ENCODE results near the gene PNPLA7. TPM values are rescaled to one million over a fixed set of nuclear protein-coding genes. Genes with fewer than 3 reads are reported as not detected.
"Not testable (repeated sequence)": the region's sequence is repeated elsewhere in the genome, so short reads cannot be mapped to it uniquely, and the experiment has no call there.

Gene PNPLA7
- total RNA-seq, 1 donor from 2014 or later = 8.8 TPM

DNA sequence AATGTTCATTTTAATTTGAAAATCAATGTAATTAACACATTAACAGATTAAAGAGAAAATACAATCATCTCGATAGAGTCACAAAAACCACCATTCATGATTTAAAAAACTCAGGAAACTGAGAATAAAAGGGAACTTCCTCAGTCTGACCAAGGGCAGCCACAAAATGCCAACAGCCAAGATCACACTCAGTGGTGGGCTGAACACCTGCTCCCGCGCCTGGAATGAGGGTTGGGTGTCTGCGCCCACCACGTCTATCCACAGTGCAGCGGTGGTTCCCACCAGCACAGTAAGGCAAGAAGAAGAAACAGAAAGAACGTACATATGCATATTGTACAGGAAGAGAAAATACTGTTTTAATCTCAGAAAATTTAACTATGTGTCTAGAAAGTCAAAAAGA is 79.4 kb downstream of the PNPLA7 start:
- DNase-seq (ENCODE audit: low spot score, unreplicated experiment) = no peak
- Mint-ChIP-seq H3K9me3 (ENCODE audit: low read depth) (peaks cover 16% of the 10 kb centered on the region), H3K27me3 (peaks cover 13% of the 10 kb centered on the region), H3K27ac (no peak overlapping the region), H3K36me3 (ENCODE audit: insufficient read depth) (peaks cover 8% of the 10 kb centered on the region), H3K4me3 (ENCODE audit: low read depth) (no peak overlapping the region), H3K4me1 (ENCODE audit: low read depth) (no peaks in the 10 kb centered on the region)
- TF ChIP-seq CTCF (IDR thresholded peaks at IDR 0.05; ENCODE audit: unreplicated experiment) = no peak

- Mint-ChIP-seq H3K27me3 (peaks cover 16% of the 10 kb centered on the region), H3K4me1 (ENCODE audit: low read depth) (no peaks in the 10 kb centered on the region), H3K36me3 (ENCODE audit: insufficient read depth) (no peaks in the 10 kb centered on the region), H3K9me3 (ENCODE audit: low read depth) (peaks cover under 1% of the 10 kb centered on the region), H3K27ac (no peak overlapping the region), H3K4me3 (ENCODE audit: low read depth) (no peak overlapping the region)
- no peak for TF ChIP-seq CTCF (IDR thresholded peaks at IDR 0.05; ENCODE audit: unreplicated experiment)
- no peak for DNase-seq (ENCODE audit: low spot score, unreplicated experiment)
Observed at GRCh38 chr9:137467896-137468295, 82.3 kb downstream of the PNPLA7 start.

DNA sequence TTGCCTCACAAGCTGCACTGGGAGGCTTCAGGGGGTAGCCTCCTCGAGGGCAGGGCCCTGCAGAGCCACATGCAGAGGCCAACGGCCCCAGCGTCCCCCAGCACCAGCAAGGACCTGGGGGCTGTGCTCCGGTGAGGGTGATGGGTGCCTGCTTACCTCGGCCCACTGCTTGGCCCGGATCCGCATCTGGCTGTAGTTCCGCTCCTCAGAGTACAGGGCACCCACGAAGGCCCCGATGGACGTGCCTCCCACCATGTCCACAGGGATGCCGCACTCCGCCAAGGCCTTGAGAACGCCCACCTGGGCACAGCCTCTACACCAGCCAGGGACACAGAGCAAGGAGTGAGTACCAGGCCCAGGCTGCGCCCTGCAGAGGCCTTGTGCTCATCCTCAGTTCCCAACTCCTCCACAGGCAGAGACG is 83.0 kb downstream of the PNPLA7 start:
- Mint-ChIP-seq H3K9me3 (ENCODE audit: low read depth) (no peaks in the 10 kb centered on the region), H3K36me3 (ENCODE audit: insufficient read depth) (no peaks in the 10 kb centered on the region), H3K27ac (no peak overlapping the region), H3K4me1 (ENCODE audit: low read depth) (no peaks in the 10 kb centered on the region), H3K4me3 (ENCODE audit: low read depth) (no peak overlapping the region), H3K27me3 (peaks cover 17% of the 10 kb centered on the region)
- DNase-seq (ENCODE audit: low spot score, unreplicated experiment) = no peak
- TF ChIP-seq CTCF (IDR thresholded peaks at IDR 0.05; ENCODE audit: unreplicated experiment) = no peak

DNA sequence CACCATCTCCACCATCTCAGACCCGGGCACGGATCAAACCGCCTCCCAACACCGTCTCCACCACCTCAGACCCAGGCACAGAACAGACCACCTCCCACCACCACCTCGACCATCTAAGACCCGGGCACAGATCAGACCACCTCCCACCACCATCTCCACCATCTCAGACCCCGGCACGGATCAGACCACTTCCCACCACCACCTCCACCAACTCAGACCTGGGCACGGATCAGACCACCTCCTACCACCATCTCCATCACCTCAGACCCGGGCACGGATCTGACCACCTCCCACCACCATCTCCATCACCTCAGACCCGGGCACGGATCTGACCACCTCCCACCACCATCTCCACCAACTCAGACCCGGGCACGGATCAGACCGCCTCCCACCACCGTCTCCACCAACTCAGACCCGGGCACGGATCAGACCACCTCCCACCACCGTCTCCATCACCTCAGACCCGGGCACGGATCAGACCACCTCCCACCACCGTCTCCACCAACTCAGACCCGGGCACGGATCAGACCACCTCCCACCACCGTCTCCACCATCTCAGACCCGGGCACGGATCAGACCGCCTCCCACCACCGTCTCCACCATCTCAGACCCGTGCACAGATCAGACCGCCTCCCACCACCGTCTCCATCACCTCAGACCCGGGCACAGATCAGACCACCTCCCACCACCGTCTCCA is 83.7 kb downstream of the PNPLA7 start:
- not testable (repeated sequence) for H3K4me3 Mint-ChIP-seq (ENCODE audit: low read depth); H3K36me3 Mint-ChIP-seq (ENCODE audit: insufficient read depth); H3K9me3 Mint-ChIP-seq (ENCODE audit: low read depth); DNase-seq (ENCODE audit: low spot score, unreplicated experiment); H3K4me1 Mint-ChIP-seq (ENCODE audit: low read depth)
- Mint-ChIP-seq H3K27ac (peak overlapping the region; percentile 6), H3K27me3 (peaks cover 17% of the 10 kb centered on the region)

GRCh38 chr9:137465720-137466388 is 84.3 kb downstream of the PNPLA7 start:
- TF ChIP-seq CTCF (IDR thresholded peaks at IDR 0.05; ENCODE audit: unreplicated experiment) = no peak
- no peaks in the 10 kb centered on the region for H3K4me1 Mint-ChIP-seq (ENCODE audit: low read depth)
- peaks cover 20% of the 10 kb centered on the region for H3K27me3 Mint-ChIP-seq
- H3K36me3 Mint-ChIP-seq (ENCODE audit: insufficient read depth) = no peaks in the 10 kb centered on the region
- no peak overlapping the region for H3K4me3 Mint-ChIP-seq (ENCODE audit: low read depth)
- H3K9me3 Mint-ChIP-seq (ENCODE audit: low read depth) = no peaks in the 10 kb centered on the region
- peak overlapping the region; percentile 6 for H3K27ac Mint-ChIP-seq
- no peak for DNase-seq (ENCODE audit: low spot score, unreplicated experiment)

Data from progenitor cell of endocrine pancreas (in vitro differentiated cells).